Subcutaneous abdominal adipose tissue (tissue), 5 donors: ENCODE results near the gene IBA57.
A peak's percentile ranks its signal among the peaks of the same experiment; 100 is the strongest.
"Not testable (repeated sequence)": the region's sequence is repeated elsewhere in the genome, so short reads cannot be mapped to it uniquely, and the experiment has no call there.

ENCODE experiments used
- H3K27ac ChIP-seq: one replicate; pipeline ENCODE4 v1.7.0; 2013; ENCODE audit warnings: low read depth, mild to moderate bottlenecking, inconsistent platforms, low read length, moderate library complexity
- H3K27me3 ChIP-seq, 5 donors: one replicate each; pipeline ENCODE4 v1.7.0; 2013; ENCODE audit warnings: low read length in 5 of 5, inconsistent platforms in 1 of 5; ENCODE audit not compliant: control insufficient read depth in 5 of 5, insufficient read depth in 4 of 5
- H3K36me3 ChIP-seq, 5 donors: one replicate each; pipeline ENCODE4 v1.7.0; 2013; ENCODE audit warnings: low read length in 5 of 5; ENCODE audit not compliant: control insufficient read depth in 5 of 5, insufficient read depth in 5 of 5
- H3K4me1 ChIP-seq, 5 donors: one replicate each; pipeline ENCODE4 v1.7.0; 2013; ENCODE audit warnings: low read length in 5 of 5, mild to moderate bottlenecking in 3 of 5, moderate library complexity in 1 of 5; ENCODE audit not compliant: control insufficient read depth in 5 of 5, insufficient read depth in 5 of 5
- H3K4me3 ChIP-seq, 5 donors: one replicate each; pipeline ENCODE4 v1.7.0; 2013; ENCODE audit warnings: low read length in 5 of 5, low read depth in 1 of 5
- H3K9ac ChIP-seq, 5 donors: one replicate each; pipeline ENCODE4 v1.7.0; 2013; ENCODE audit warnings: low read length in 5 of 5, mild to moderate bottlenecking in 4 of 5, moderate library complexity in 3 of 5
- H3K9me3 ChIP-seq, 5 donors: one replicate each; pipeline ENCODE4 v1.7.0; 2013; ENCODE audit warnings: low read length in 5 of 5; ENCODE audit not compliant: control insufficient read depth in 5 of 5
- donor health status: healthy.
- donor health status: healthy.
- donor health status: healthy.
- donor health status: healthy.
- donor health status: healthy.

Gene IBA57

GRCh38 chr1:228219245-228219961 lies 53.8 kb downstream of the IBA57 start:
- Histone ChIP-seq H3K27ac (no peak overlapping the region), H3K27me3 (peaks cover 0 to 4% (median 0%) of the 10 kb centered on the region in 5 donors), H3K9ac (no peak overlapping the region), H3K36me3 (no peaks in the 10 kb centered on the region), H3K4me1 (no peaks in the 10 kb centered on the region), H3K9me3 (peaks cover 0 to 9% (median 5%) of the 10 kb centered on the region in 5 donors), H3K4me3 (no peak overlapping the region)

GRCh38 chr1:228219962-228220780 lies 54.6 kb downstream of the IBA57 start:
- Histone ChIP-seq H3K9ac (no peak overlapping the region), H3K9me3 (peaks cover 4 to 16% (median 13%) of the 10 kb centered on the region in 5 donors), H3K4me1 (no peaks in the 10 kb centered on the region), H3K27ac (no peak overlapping the region), H3K36me3 (peaks cover 0 to 3% (median 0%) of the 10 kb centered on the region in 5 donors), H3K4me3 (no peak overlapping the region), H3K27me3 (peaks cover 0 to 4% (median 0%) of the 10 kb centered on the region in 5 donors)

- not testable (repeated sequence) for H3K27me3 ChIP-seq, H3K4me1 ChIP-seq, H3K4me3 ChIP-seq, H3K36me3 ChIP-seq, H3K9ac ChIP-seq, H3K27ac ChIP-seq
- H3K9me3 ChIP-seq, result peaks cover 5 to 21% (median 19%) of the 10 kb centered on the region in 5 donors
Observed at GRCh38 chr1:228221097-228221496, 55.5 kb downstream of the IBA57 start.

GRCh38 chr1:228222548-228222947 lies 56.9 kb downstream of the IBA57 start:
- peaks cover 5 to 21% (median 19%) of the 10 kb centered on the region in 5 donors for H3K9me3 ChIP-seq
- peaks cover 0 to 3% (median 0%) of the 10 kb centered on the region in 5 donors for H3K36me3 ChIP-seq
- H3K4me1 ChIP-seq, result no peaks in the 10 kb centered on the region
- no peak overlapping the region for H3K4me3 ChIP-seq
- H3K27me3 ChIP-seq, result peaks cover 0 to 8% (median 2%) of the 10 kb centered on the region in 5 donors
- H3K27ac ChIP-seq, result no peak overlapping the region
- H3K9ac ChIP-seq, result no peak overlapping the region

- Histone ChIP-seq H3K9ac (no peak overlapping the region), H3K4me3 (peak overlapping the region in 3 of 5 donors; percentile 8 to 26 (median 23)), H3K27ac (no peak overlapping the region), H3K4me1 (no peaks in the 10 kb centered on the region), H3K27me3 (peaks cover 0 to 8% (median 2%) of the 10 kb centered on the region in 5 donors), H3K36me3 (peaks cover 0 to 3% (median 0%) of the 10 kb centered on the region in 5 donors), H3K9me3 (peaks cover 5 to 21% (median 19%) of the 10 kb centered on the region in 5 donors)
Observed at GRCh38 chr1:228224198-228225164, 58.9 kb downstream of the IBA57 start.

GRCh38 chr1:228225165-228225710 lies 59.6 kb downstream of the IBA57 start:
- no peak overlapping the region for H3K27ac ChIP-seq
- H3K4me3 ChIP-seq, result peak overlapping the region in 3 of 5 donors; percentile 8 to 26 (median 23)
- peaks cover 0 to 6% (median 2%) of the 10 kb centered on the region in 5 donors for H3K27me3 ChIP-seq
- no peaks in the 10 kb centered on the region for H3K4me1 ChIP-seq
- H3K36me3 ChIP-seq, result peaks cover 0 to 3% (median 0%) of the 10 kb centered on the region in 5 donors
- peaks cover 5 to 21% (median 19%) of the 10 kb centered on the region in 5 donors for H3K9me3 ChIP-seq
- H3K9ac ChIP-seq, result no peak overlapping the region

GRCh38 chr1:228225740-228226139 lies 60.1 kb downstream of the IBA57 start:
- Histone ChIP-seq H3K4me3 (no peak overlapping the region), H3K36me3 (peaks cover 0 to 3% (median 0%) of the 10 kb centered on the region in 5 donors), H3K27ac (no peak overlapping the region), H3K4me1 (no peaks in the 10 kb centered on the region), H3K27me3 (peaks cover 0 to 4% (median 2%) of the 10 kb centered on the region in 5 donors), H3K9me3 (peaks cover 5 to 21% (median 19%) of the 10 kb centered on the region in 5 donors), H3K9ac (no peak overlapping the region)

GRCh38 chr1:228226141-228226874 lies 60.7 kb downstream of the IBA57 start:
- peaks cover 0 to 4% (median 2%) of the 10 kb centered on the region in 5 donors for H3K27me3 ChIP-seq
- no peak overlapping the region for H3K4me3 ChIP-seq
- H3K27ac ChIP-seq, result no peak overlapping the region
- no peak overlapping the region for H3K9ac ChIP-seq
- H3K9me3 ChIP-seq, result peaks cover 5 to 21% (median 19%) of the 10 kb centered on the region in 5 donors
- no peaks in the 10 kb centered on the region for H3K4me1 ChIP-seq
- peaks cover 0 to 3% (median 0%) of the 10 kb centered on the region in 5 donors for H3K36me3 ChIP-seq
